Body of pancreas (tissue), 4 donors: ENCODE data around the gene KLHL8. TPM values are rescaled to one million over a fixed set of nuclear protein-coding genes. Genes with fewer than 3 reads are reported as not detected.
A peak's percentile ranks its signal among the peaks of the same experiment; 100 is the strongest.
"Not testable (repeated sequence)": the region's sequence is repeated elsewhere in the genome, so short reads cannot be mapped to it uniquely, and the experiment has no call there.

Source experiments
- ATAC-seq: fragments of 150-250 bp; one replicate; pipeline ENCODE4 v1.9.1; 2016
- DNase-seq, 4 donors: peaks; one replicate each; pipeline ENCODE4 v3.0.0-alpha.2; 2019
- H3K27ac ChIP-seq, 4 donors: fragments of 200-600 bp; sonication (generic); 1 replicate in 3 of 4; 2 replicates in 1 of 4; pipeline versions ENCODE4 v1.5.1 to v1.6.1; 2016 to 2019; ENCODE audit warnings: mild to moderate bottlenecking in 1 of 4, mixed read lengths in 1 of 4, moderate library complexity in 1 of 4
- H3K27me3 ChIP-seq, 2 donors: fragments of 200-600 bp; sonication (generic); one replicate each; pipeline ENCODE4 v1.6.0; 2016; ENCODE audit warnings: mild to moderate bottlenecking in 1 of 2
- H3K36me3 ChIP-seq, 2 donors: fragments of 200-600 bp; sonication (generic); replicated peaks in 1 of 2; 2 replicates each; pipeline ENCODE4 v1.5.1; 2016; ENCODE audit warnings: low read depth in 2 of 2; ENCODE audit not compliant: insufficient read depth in 1 of 2
- H3K4me1 ChIP-seq: fragments of 200-600 bp; sonication (generic); one replicate; pipeline ENCODE4 v1.6.0; 2016
- H3K4me3 ChIP-seq, 2 donors: fragments of 200-600 bp; sonication (generic); 1 replicate in 1 of 2; 2 replicates in 1 of 2; pipeline ENCODE4 v1.5.1; 2016 to 2019
- H3K9me3 ChIP-seq, 3 donors: fragments of 200-600 bp; sonication (generic); 1 replicate in 2 of 3; 2 replicates in 1 of 3; pipeline ENCODE4 v1.5.1; 2016
- CTCF ChIP-seq, 7 experiments: fragments of 450-650 bp in 4 of 7; fragments of 200-600 bp in 3 of 7; sonication (generic) in 3 of 7; IDR thresholded peaks; one replicate each; pipeline ENCODE4 v1.5.1; 2016 to 2019; ENCODE audit warnings: antibody characterized with exemption in 7 of 7
- POLR2A ChIP-seq, 3 donors: fragments of 450-650 bp; IDR thresholded peaks; one replicate each; pipeline ENCODE4 v1.6.1; 2016; ENCODE audit warnings: antibody characterized with exemption in 3 of 3, mild to moderate bottlenecking in 2 of 3
- WGBS, 2 donors: methylation state at CpG; one replicate each; pipeline ENCODE4 v1.1.5; 2017; 5-methylcytosine and 5-hydroxymethylcytosine counted together
- intact Hi-C: fragments of 100-400 bp; cut with DNase I; formaldehyde crosslinking; loops from one replicate; pipeline ENCODE4 v1.15.1; 2023
- total RNA-seq, 2 donors: library from RNA; depleted of rRNA; stranded (reverse); fragments of >200 nt; gene quantifications; one replicate each; pipeline ENCODE4 v1.1.0, GENCODE V29; 2016

Gene KLHL8
- total RNA-seq, 2 donors from 2014 or later: 4.4 to 9.9 TPM

DNA sequence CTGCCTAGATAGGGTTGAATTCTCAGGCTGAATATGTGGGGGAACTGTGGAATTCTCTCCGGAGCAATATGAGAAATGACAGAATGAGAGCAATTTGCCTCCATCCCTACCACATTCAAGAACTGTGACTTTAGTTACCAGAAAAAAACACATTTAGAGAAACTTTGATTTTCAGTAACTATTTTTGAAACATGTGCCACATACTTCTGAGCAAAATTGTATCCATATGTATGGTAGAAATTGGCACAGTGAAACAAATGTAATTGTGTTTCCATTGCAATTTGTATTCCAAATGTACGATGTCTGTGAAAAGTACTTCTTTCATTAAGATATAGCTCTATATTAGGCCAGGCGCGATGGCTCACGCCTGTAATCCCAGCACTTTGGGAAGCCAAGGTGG, 5.5 kb upstream of the KLHL8 start:
- Histone ChIP-seq H3K9me3 (no peaks in the 10 kb centered on the region), H3K4me3 (no peak overlapping the region), H3K27ac (no peak overlapping the region), H3K36me3 (no peaks in the 10 kb centered on the region), H3K4me1 (peaks cover 3% of the 10 kb centered on the region), H3K27me3 (no peaks in the 10 kb centered on the region)
- intact Hi-C loops: no loop called here
- TF ChIP-seq CTCF (IDR thresholded peaks at IDR 0.05) (no peak), POLR2A (IDR thresholded peaks at IDR 0.05) (no peak)
- no peak for ATAC-seq
- WGBS, 2 donors: 88 to 89% methylated on average over 5 of the region's 5 CpGs
- DNase-seq: no peak

GRCh38 chr4:87224141-87224923, 3.9 kb upstream of the KLHL8 start:
- Histone ChIP-seq H3K27ac (no peak overlapping the region), H3K4me1 (peaks cover 6% of the 10 kb centered on the region), H3K9me3 (no peaks in the 10 kb centered on the region), H3K27me3 (no peaks in the 10 kb centered on the region), H3K4me3 (no peak overlapping the region), H3K36me3 (no peaks in the 10 kb centered on the region)
- intact Hi-C loops: no loop called here
- DNase-seq (no peak), ATAC-seq (no peak)
- WGBS, 2 donors: 74 to 80% methylated on average over 9 to 10 of the region's 10 CpGs
- no peak for TF ChIP-seq CTCF (IDR thresholded peaks at IDR 0.05)
- TF ChIP-seq POLR2A (IDR thresholded peaks at IDR 0.05): no peak

- no peaks in the 10 kb centered on the region for H3K36me3 ChIP-seq
- peak; percentile 35 to 50 (median 47) for DNase-seq
- no peaks in the 10 kb centered on the region for H3K9me3 ChIP-seq
- H3K27me3 ChIP-seq: no peaks in the 10 kb centered on the region
- peak overlapping the region; percentile 80 to 95 (median 88) for H3K27ac ChIP-seq
- ATAC-seq: peak; percentile 38
- H3K4me1 ChIP-seq: peaks cover 14% of the 10 kb centered on the region
- intact Hi-C loops: no loop called here
- TF ChIP-seq POLR2A (IDR thresholded peaks at IDR 0.05) (no peak), CTCF (IDR thresholded peaks at IDR 0.05) (peak in 4 of 7 experiments; percentile 12 to 40 (median 28))
- 0 to 2% methylated on average over 17 to 30 of the region's 40 CpGs for WGBS, 2 donors
- peak overlapping the region; percentile 34 to 77 for H3K4me3 ChIP-seq
These were observed 755 bp downstream of the KLHL8 start for GRCh38 chr4:87219632-87220093.

GRCh38 chr4:87217235-87217763, 3.1 kb downstream of the KLHL8 start:
- not testable (repeated sequence) for H3K9me3 ChIP-seq
- 67 to 83% methylated on average over 6 of the region's 6 CpGs for WGBS, 2 donors

GRCh38 chr4:87216469-87216868, 3.9 kb downstream of the KLHL8 start:
- no peaks in the 10 kb centered on the region for H3K36me3 ChIP-seq
- no peak overlapping the region for H3K4me3 ChIP-seq
- WGBS, 2 donors: 92 to 100% methylated on average over 1 of the region's 1 CpG
- no peak overlapping the region for H3K27ac ChIP-seq
- no peaks in the 10 kb centered on the region for H3K9me3 ChIP-seq
- ATAC-seq (no peak), DNase-seq (no peak)
- intact Hi-C loops: no loop called here
- H3K4me1 ChIP-seq: peaks cover 29% of the 10 kb centered on the region
- TF ChIP-seq CTCF (IDR thresholded peaks at IDR 0.05) (no peak), POLR2A (IDR thresholded peaks at IDR 0.05) (no peak)
- no peaks in the 10 kb centered on the region for H3K27me3 ChIP-seq

More at GRCh38 chr4:87217235-87217763, 3.1 kb downstream of the KLHL8 start:
- H3K27ac ChIP-seq, H3K36me3 ChIP-seq, intact Hi-C loops, H3K27me3 ChIP-seq, H3K4me3 ChIP-seq, DNase-seq, ATAC-seq: not testable (repeated sequence)
- H3K4me1 ChIP-seq: peaks cover 29% of the 10 kb centered on the region
